Caco-2 (cell line): Measurements from ENCODE around the gene MAD1L1. TPM values are rescaled to one million over a fixed set of nuclear protein-coding genes. Genes with fewer than 3 reads are reported as not detected.
A peak's percentile ranks its signal among the peaks of the same experiment; 100 is the strongest.

Experiments used
- BruUV-seq: library from RNA; stranded (reverse); fragments of 400-500 nt; replicated peaks from 2 replicates; lab custom pipeline; 2021; lab: Mats Ljungman, UMichigan
- CTCF ChIA-PET: fragments of 300-600 bp; sonication (Branson Sonifier 250); formaldehyde crosslinking; loops from one replicate; lab custom pipeline; 2022; ENCODE audit warnings: antibody characterized with exemption; lab: Charles Lee
- POLR2A ChIA-PET: fragments of 300-600 bp; sonication (Branson Sonifier 250); formaldehyde crosslinking; loops from one replicate; lab custom pipeline; 2022; ENCODE audit warnings: antibody characterized with exemption; lab: Charles Lee
- DNase-seq, 2 experiments: peaks; one replicate each; pipeline versions ENCODE4 v3.0.0 to v3.0.0-alpha.2; 2020 to 2022
- H3K27me3 ChIP-seq: replicated peaks from 2 replicates; pipeline ENCODE4 v1.6.0; 2011; ENCODE audit warnings: low read length; ENCODE audit not compliant: control insufficient read depth, insufficient read depth
- H3K36me3 ChIP-seq: 2 replicates; pipeline ENCODE4 v1.5.1; 2011; ENCODE audit warnings: low read length; ENCODE audit not compliant: control insufficient read depth, insufficient read depth
- H3K4me1 ChIP-seq: fragments of 250-450 bp; sonication (Bioruptor Pico); 2 replicates; pipeline ENCODE4 v1.5.1; 2020; ENCODE audit warnings: mild to moderate bottlenecking
- H3K4me3 ChIP-seq: 2 replicates; pipeline ENCODE4 v1.5.1; 2011; ENCODE audit warnings: low read depth, mild to moderate bottlenecking, control low read depth, low read length
- H3K9me3 ChIP-seq: fragments of 250-450 bp; sonication (Bioruptor Pico); 2 replicates; pipeline ENCODE4 v1.5.1; 2020; ENCODE audit warnings: mild to moderate bottlenecking, moderate library complexity
- H3K27ac Mint-ChIP-seq: one replicate; pipeline ENCODE4 v1.8.0; 2022; ENCODE audit warnings: mixed read lengths; ENCODE audit not compliant: unreplicated experiment
- H3K27me3 Mint-ChIP-seq: one replicate; pipeline ENCODE4 v1.8.0; 2022; ENCODE audit warnings: mixed read lengths; ENCODE audit not compliant: insufficient read depth, unreplicated experiment
- H3K36me3 Mint-ChIP-seq: one replicate; pipeline ENCODE4 v1.8.0; 2022; ENCODE audit warnings: mild to moderate bottlenecking, mixed read lengths; ENCODE audit not compliant: insufficient read depth, unreplicated experiment
- H3K4me1 Mint-ChIP-seq: one replicate; pipeline ENCODE4 v1.8.0; 2022; ENCODE audit warnings: low read depth, mixed read lengths; ENCODE audit not compliant: unreplicated experiment
- H3K4me3 Mint-ChIP-seq: one replicate; pipeline ENCODE4 v1.8.0; 2022; ENCODE audit warnings: mild to moderate bottlenecking, moderate library complexity, mixed read lengths; ENCODE audit not compliant: unreplicated experiment
- H3K9me3 Mint-ChIP-seq: one replicate; pipeline ENCODE4 v1.8.0; 2022; ENCODE audit warnings: mixed read lengths; ENCODE audit not compliant: unreplicated experiment
- intact Hi-C: fragments of 100-400 bp; cut with micrococcal nuclease; formaldehyde crosslinking; loops from one replicate; pipeline ENCODE4 v1.10.0; 2022; ENCODE audit not compliant: unreplicated experiment
- total RNA-seq: library from RNA; stranded (reverse); gene quantifications from 2 replicates; pipeline ENCODE4 v1.2.3, GENCODE V29; 2022
- TF ChIP-seq, protein P1 (sequence below), 2 experiments: fragments of 200-600 bp in 1 of 2; IDR thresholded peaks; 1 replicate in 1 of 2; 2 replicates in 1 of 2; pipeline versions ENCODE4 v1.5.1 to v1.8.0; 2011 to 2022; ENCODE audit warnings: antibody characterized with exemption in 1 of 2, control low read depth in 1 of 2, inconsistent platforms in 1 of 2, low read depth in 1 of 2, low read length in 1 of 2, mild to moderate bottlenecking in 1 of 2, moderate library complexity in 1 of 2; ENCODE audit not compliant: insufficient read depth in 1 of 2, severe bottlenecking in 1 of 2, unreplicated experiment in 1 of 2

Gene MAD1L1
- total RNA-seq, 1 experiment from 2014 or later = 58.6 TPM

DNA sequence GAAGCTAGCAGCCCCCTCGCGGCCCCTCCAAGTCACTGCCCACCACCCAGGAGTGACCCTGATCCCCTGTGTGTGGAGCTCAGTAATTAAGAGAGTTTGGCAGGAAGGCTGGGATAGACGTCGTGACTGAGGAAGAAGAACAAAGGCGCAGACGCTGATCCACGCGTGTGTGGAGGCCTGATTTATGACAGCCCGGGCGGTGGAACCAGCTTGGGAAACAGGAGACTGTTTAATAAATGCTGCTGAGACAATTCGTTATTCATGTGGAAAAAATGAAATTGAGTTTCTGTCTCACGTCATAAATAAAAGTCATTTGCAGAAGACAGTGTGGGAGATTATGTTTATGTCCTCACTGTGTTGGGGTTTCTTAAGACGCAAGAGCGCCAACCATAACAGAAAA lies 431.8 kb downstream of the MAD1L1 start:
- H3K36me3 ChIP-seq = no peaks in the 10 kb centered on the region
- peaks cover 43% of the 10 kb centered on the region for H3K9me3 ChIP-seq
- BruUV-seq = no TSS peak
- H3K27ac Mint-ChIP-seq = no peak overlapping the region
- no peak for DNase-seq
- no peaks in the 10 kb centered on the region for H3K27me3 Mint-ChIP-seq
- no peak overlapping the region for H3K4me3 Mint-ChIP-seq
- POLR2A ChIA-PET = no interaction called here
- CTCF ChIA-PET = no interaction called here
- peaks cover 52% of the 10 kb centered on the region for H3K9me3 Mint-ChIP-seq
- TF ChIP-seq, protein P1, sequence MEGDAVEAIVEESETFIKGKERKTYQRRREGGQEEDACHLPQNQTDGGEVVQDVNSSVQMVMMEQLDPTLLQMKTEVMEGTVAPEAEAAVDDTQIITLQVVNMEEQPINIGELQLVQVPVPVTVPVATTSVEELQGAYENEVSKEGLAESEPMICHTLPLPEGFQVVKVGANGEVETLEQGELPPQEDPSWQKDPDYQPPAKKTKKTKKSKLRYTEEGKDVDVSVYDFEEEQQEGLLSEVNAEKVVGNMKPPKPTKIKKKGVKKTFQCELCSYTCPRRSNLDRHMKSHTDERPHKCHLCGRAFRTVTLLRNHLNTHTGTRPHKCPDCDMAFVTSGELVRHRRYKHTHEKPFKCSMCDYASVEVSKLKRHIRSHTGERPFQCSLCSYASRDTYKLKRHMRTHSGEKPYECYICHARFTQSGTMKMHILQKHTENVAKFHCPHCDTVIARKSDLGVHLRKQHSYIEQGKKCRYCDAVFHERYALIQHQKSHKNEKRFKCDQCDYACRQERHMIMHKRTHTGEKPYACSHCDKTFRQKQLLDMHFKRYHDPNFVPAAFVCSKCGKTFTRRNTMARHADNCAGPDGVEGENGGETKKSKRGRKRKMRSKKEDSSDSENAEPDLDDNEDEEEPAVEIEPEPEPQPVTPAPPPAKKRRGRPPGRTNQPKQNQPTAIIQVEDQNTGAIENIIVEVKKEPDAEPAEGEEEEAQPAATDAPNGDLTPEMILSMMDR (IDR thresholded peaks at IDR 0.05; ENCODE audit: insufficient read depth in 1 of 2, low read depth in 1 of 2, low read length in 1 of 2, severe bottlenecking in 1 of 2, unreplicated experiment in 1 of 2) = no peak
- peaks cover 24% of the 10 kb centered on the region for H3K4me1 Mint-ChIP-seq
- intact Hi-C loops = no loop called here
- no peak overlapping the region for H3K4me3 ChIP-seq
- peaks cover 23% of the 10 kb centered on the region for H3K36me3 Mint-ChIP-seq
- peaks cover 21% of the 10 kb centered on the region for H3K4me1 ChIP-seq
- no peaks in the 10 kb centered on the region for H3K27me3 ChIP-seq

DNA sequence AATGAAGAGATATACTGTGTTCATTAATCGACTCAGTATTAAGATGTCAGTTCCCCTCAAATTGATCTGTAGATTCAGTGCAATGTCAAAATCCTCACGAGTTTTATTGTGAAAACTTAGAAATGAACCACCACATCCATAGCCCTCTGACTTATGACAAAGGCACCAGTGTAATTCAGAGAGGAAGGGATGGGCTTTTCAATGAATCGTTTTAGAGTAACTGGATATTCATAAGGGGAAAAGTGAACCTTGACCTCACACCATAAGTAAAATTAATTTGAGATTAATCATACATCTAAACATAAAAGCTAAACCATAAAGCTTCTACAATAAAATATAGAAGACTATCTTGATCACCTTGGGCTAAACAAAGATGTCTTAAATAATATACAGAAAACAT lies 434.6 kb downstream of the MAD1L1 start:
- H3K4me1 ChIP-seq = peaks cover 5% of the 10 kb centered on the region; the same call in 1 of the 2 replicates
- Mint-ChIP-seq H3K27me3 (peaks cover 4% of the 10 kb centered on the region), H3K27ac (no peak overlapping the region), H3K4me1 (peaks cover 7% of the 10 kb centered on the region), H3K36me3 (peaks cover 12% of the 10 kb centered on the region), H3K4me3 (no peak overlapping the region), H3K9me3 (peaks cover 61% of the 10 kb centered on the region)
- no peaks in the 10 kb centered on the region for H3K27me3 ChIP-seq
- H3K36me3 ChIP-seq = no peaks in the 10 kb centered on the region
- H3K4me3 ChIP-seq = no peak overlapping the region
- TF ChIP-seq, protein P1 (IDR thresholded peaks at IDR 0.05; ENCODE audit: insufficient read depth in 1 of 2, low read depth in 1 of 2, low read length in 1 of 2, severe bottlenecking in 1 of 2, unreplicated experiment in 1 of 2) = no peak
- no TSS peak for BruUV-seq
- intact Hi-C loops = no loop called here
- ChIA-PET POLR2A (no interaction called here), CTCF (no interaction called here)
- no peak for DNase-seq
- peaks cover 35% of the 10 kb centered on the region for H3K9me3 ChIP-seq

- H3K36me3 ChIP-seq = no peaks in the 10 kb centered on the region
- TF ChIP-seq, protein P1 (IDR thresholded peaks at IDR 0.05; ENCODE audit: insufficient read depth in 1 of 2, low read depth in 1 of 2, low read length in 1 of 2, severe bottlenecking in 1 of 2, unreplicated experiment in 1 of 2) = peak in 1 of 2 experiments; percentile 10
- intact Hi-C loops = no loop called here
- ChIA-PET CTCF (no interaction called here), POLR2A (no interaction called here)
- H3K4me3 Mint-ChIP-seq = no peak overlapping the region
- H3K9me3 ChIP-seq = peaks cover 17% of the 10 kb centered on the region
- BruUV-seq = no TSS peak
- no peak overlapping the region for H3K27ac Mint-ChIP-seq
- peaks cover 4% of the 10 kb centered on the region for H3K27me3 Mint-ChIP-seq
- peaks cover 37% of the 10 kb centered on the region for H3K9me3 Mint-ChIP-seq
- no peaks in the 10 kb centered on the region for H3K27me3 ChIP-seq
- H3K4me1 Mint-ChIP-seq = no peaks in the 10 kb centered on the region
- no peak overlapping the region for H3K4me3 ChIP-seq
- H3K4me1 ChIP-seq = no peaks in the 10 kb centered on the region
- no peaks in the 10 kb centered on the region for H3K36me3 Mint-ChIP-seq
- no peak for DNase-seq
Measured at GRCh38 chr7:1794888-1795542, 437.7 kb downstream of the MAD1L1 start.
